Measurements from ENCODE around the gene FBXL13.

Gene FBXL13

DNA sequence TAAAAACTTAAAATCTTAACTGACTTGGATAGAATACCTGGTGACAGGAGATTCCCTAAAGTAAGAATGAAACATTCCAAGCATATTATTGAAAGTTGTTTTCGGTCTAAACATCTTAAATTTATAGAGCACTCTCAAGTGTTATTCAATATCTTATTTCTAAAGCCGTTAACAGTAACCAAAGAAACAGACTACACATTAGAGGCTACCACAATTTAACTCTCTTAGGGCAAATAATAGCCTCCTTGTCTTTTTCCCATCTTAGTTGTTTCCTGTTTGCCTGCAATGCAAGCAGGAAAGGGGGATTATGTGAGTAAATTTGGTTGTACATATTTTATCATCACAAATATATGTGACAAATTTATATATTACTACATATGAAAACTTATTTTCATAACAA lies 42.9 kb upstream of the FBXL13 start:
- no peak for TF ChIP-seq RAD21 (IDR thresholded peaks at IDR 0.05; ENCODE audit: low read depth)
- TF ChIP-seq, protein P1, sequence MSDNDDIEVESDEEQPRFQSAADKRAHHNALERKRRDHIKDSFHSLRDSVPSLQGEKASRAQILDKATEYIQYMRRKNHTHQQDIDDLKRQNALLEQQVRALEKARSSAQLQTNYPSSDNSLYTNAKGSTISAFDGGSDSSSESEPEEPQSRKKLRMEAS (IDR thresholded peaks at IDR 0.05): no peak
- TF ChIP-seq TAF1 (IDR thresholded peaks at IDR 0.05; ENCODE audit: low read depth): no peak
- no peak for TF ChIP-seq EGR1 (IDR thresholded peaks at IDR 0.05)
- TF ChIP-seq CEBPB (IDR thresholded peaks at IDR 0.05): no peak
- TF ChIP-seq FOXM1 (IDR thresholded peaks at IDR 0.05; ENCODE audit: borderline replicate concordance, low read depth): no peak
- TF ChIP-seq CREB1 (IDR thresholded peaks at IDR 0.05; ENCODE audit: low read depth): no peak
- TF ChIP-seq, protein P2, sequence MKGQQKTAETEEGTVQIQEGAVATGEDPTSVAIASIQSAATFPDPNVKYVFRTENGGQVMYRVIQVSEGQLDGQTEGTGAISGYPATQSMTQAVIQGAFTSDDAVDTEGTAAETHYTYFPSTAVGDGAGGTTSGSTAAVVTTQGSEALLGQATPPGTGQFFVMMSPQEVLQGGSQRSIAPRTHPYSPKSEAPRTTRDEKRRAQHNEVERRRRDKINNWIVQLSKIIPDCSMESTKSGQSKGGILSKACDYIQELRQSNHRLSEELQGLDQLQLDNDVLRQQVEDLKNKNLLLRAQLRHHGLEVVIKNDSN (IDR thresholded peaks at IDR 0.05): no peak
- no peak for TF ChIP-seq YY1 (IDR thresholded peaks at IDR 0.05; ENCODE audit: low read depth)
- no peak for TF ChIP-seq EP300 (IDR thresholded peaks at IDR 0.05; ENCODE audit: borderline replicate concordance)
- no peak for TF ChIP-seq TEAD4 (IDR thresholded peaks at IDR 0.05)
- TF ChIP-seq, protein P3, sequence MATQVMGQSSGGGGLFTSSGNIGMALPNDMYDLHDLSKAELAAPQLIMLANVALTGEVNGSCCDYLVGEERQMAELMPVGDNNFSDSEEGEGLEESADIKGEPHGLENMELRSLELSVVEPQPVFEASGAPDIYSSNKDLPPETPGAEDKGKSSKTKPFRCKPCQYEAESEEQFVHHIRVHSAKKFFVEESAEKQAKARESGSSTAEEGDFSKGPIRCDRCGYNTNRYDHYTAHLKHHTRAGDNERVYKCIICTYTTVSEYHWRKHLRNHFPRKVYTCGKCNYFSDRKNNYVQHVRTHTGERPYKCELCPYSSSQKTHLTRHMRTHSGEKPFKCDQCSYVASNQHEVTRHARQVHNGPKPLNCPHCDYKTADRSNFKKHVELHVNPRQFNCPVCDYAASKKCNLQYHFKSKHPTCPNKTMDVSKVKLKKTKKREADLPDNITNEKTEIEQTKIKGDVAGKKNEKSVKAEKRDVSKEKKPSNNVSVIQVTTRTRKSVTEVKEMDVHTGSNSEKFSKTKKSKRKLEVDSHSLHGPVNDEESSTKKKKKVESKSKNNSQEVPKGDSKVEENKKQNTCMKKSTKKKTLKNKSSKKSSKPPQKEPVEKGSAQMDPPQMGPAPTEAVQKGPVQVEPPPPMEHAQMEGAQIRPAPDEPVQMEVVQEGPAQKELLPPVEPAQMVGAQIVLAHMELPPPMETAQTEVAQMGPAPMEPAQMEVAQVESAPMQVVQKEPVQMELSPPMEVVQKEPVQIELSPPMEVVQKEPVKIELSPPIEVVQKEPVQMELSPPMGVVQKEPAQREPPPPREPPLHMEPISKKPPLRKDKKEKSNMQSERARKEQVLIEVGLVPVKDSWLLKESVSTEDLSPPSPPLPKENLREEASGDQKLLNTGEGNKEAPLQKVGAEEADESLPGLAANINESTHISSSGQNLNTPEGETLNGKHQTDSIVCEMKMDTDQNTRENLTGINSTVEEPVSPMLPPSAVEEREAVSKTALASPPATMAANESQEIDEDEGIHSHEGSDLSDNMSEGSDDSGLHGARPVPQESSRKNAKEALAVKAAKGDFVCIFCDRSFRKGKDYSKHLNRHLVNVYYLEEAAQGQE (IDR thresholded peaks at IDR 0.05; ENCODE audit: low read depth): no peak
- no peak for TF ChIP-seq ZBTB7A (IDR thresholded peaks at IDR 0.05; ENCODE audit: low read depth)
- no peak for TF ChIP-seq NFIC (IDR thresholded peaks at IDR 0.05)
- TF ChIP-seq TCF12 (IDR thresholded peaks at IDR 0.05; ENCODE audit: low read depth): no peak

DNA sequence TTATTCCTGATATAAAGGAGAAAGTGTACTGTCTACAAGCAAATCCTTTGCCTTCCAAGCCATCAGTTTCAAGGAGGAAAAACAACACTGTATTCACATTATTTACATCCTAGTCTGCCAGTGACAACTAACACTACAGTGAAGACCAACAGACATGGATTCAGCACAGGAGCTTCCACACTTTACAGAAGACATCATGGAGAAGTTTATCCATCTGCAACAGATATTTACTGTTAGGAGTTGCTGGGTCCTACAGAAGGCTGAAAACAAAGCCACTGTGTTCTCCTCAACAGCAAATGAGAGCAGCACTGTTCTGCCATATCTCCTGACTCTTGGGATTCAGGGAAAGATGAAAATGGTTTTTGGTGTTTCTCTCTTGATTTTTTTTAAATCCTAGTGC lies 42.4 kb upstream of the FBXL13 start:
- TF ChIP-seq RAD21 (IDR thresholded peaks at IDR 0.05; ENCODE audit: low read depth) (no peak), YY1 (IDR thresholded peaks at IDR 0.05; ENCODE audit: low read depth) (no peak), TAF1 (IDR thresholded peaks at IDR 0.05; ENCODE audit: low read depth) (no peak), FOXM1 (IDR thresholded peaks at IDR 0.05; ENCODE audit: borderline replicate concordance, low read depth) (no peak), CREB1 (IDR thresholded peaks at IDR 0.05; ENCODE audit: low read depth) (no peak), CEBPB (IDR thresholded peaks at IDR 0.05) (no peak)
- TF ChIP-seq, protein P1 (IDR thresholded peaks at IDR 0.05): no peak
- TF ChIP-seq, protein P3 (IDR thresholded peaks at IDR 0.05; ENCODE audit: low read depth): no peak

DNA sequence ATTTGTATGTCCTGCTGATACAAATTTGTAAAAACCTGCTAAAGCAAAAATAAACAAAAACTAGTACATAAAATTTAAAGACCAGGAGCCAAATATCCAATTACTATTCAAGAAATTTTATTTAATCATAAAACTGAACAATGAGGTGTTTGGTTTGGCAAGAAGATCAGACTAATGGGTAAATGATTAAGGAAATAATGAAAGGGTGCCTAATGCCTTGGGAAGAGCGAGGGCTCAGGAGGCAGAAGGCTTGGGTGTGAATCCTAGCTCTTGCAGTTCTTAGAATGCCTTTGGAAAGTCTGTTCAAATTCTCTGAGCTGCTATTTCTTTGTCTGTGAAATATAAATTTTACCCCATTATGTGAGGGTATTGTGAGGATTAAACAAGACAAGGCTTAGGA lies 41.9 kb upstream of the FBXL13 start:
- TF ChIP-seq NFIC (IDR thresholded peaks at IDR 0.05): no peak
- no peak for TF ChIP-seq TCF12 (IDR thresholded peaks at IDR 0.05; ENCODE audit: low read depth)
- no peak for TF ChIP-seq TEAD4 (IDR thresholded peaks at IDR 0.05)
- TF ChIP-seq ZBTB7A (IDR thresholded peaks at IDR 0.05; ENCODE audit: low read depth): no peak
- TF ChIP-seq, protein P3 (IDR thresholded peaks at IDR 0.05; ENCODE audit: low read depth): no peak
- TF ChIP-seq CREB1 (IDR thresholded peaks at IDR 0.05; ENCODE audit: low read depth): no peak
- no peak for TF ChIP-seq TAF1 (IDR thresholded peaks at IDR 0.05; ENCODE audit: low read depth)
- no peak for TF ChIP-seq YY1 (IDR thresholded peaks at IDR 0.05; ENCODE audit: low read depth)
- no peak for TF ChIP-seq FOXM1 (IDR thresholded peaks at IDR 0.05; ENCODE audit: borderline replicate concordance, low read depth)
- no peak for TF ChIP-seq RAD21 (IDR thresholded peaks at IDR 0.05; ENCODE audit: low read depth)
- no peak for TF ChIP-seq CEBPB (IDR thresholded peaks at IDR 0.05)
- no peak for TF ChIP-seq EGR1 (IDR thresholded peaks at IDR 0.05)

DNA sequence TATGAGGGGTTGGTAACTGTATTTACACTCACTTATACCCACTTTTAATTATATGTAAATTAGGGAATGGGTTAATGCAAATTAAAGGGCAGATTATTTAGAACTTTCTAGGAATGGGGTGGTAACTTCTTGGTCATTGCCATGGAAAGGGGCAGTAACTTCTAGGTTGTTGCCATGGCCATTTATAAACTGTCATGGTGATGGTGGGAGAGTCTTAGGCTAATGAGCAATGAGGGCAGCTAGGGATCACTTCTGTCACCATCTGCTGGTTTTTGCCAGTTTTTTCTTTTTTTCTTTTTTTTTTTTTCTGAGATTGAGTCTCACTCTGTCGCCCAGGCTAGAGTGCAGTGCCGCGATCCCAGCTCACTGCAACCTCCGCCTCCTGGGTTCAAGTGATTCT lies 41.2 kb upstream of the FBXL13 start:
- TF ChIP-seq RAD21 (IDR thresholded peaks at IDR 0.05; ENCODE audit: low read depth) (no peak), TCF12 (IDR thresholded peaks at IDR 0.05; ENCODE audit: low read depth) (no peak), CEBPB (IDR thresholded peaks at IDR 0.05) (no peak), FOXM1 (IDR thresholded peaks at IDR 0.05; ENCODE audit: borderline replicate concordance, low read depth) (no peak)
- TF ChIP-seq, protein P2 (IDR thresholded peaks at IDR 0.05): no peak
- TF ChIP-seq, protein P3 (IDR thresholded peaks at IDR 0.05; ENCODE audit: low read depth): no peak

Measured in Ishikawa (cell line).